Psoas muscle (tissue), 8 donors: ENCODE data around the gene TBX2. TPM values are rescaled to one million over a fixed set of nuclear protein-coding genes. Genes with fewer than 3 reads are reported as not detected.

Source experiments
- ATAC-seq, 4 donors: fragments of 200-7000 bp; cut with Tn5 transposase; one replicate each; pipeline ENCODE4 v1.9.1; 2020; ENCODE audit warnings: moderate library complexity in 3 of 4, mild to moderate bottlenecking in 2 of 4
- DNase-seq, 2 donors: peaks; one replicate each; pipeline ENCODE4 v3.0.0-alpha.2; 2020
- H3K27ac ChIP-seq: fragments of 200-600 bp; one replicate; pipeline ENCODE4 v1.8.0; 2022
- H3K27me3 ChIP-seq, 3 donors: fragments of 200-600 bp in 1 of 3; one replicate each; pipeline versions ENCODE4 v1.6.1 to v1.8.0; 2013 to 2022; ENCODE audit warnings: low read length in 2 of 3, mild to moderate bottlenecking in 2 of 3, moderate library complexity in 1 of 3; ENCODE audit not compliant: insufficient read depth in 3 of 3
- H3K36me3 ChIP-seq, 2 donors: fragments of 200-600 bp in 1 of 2; one replicate each; pipeline versions ENCODE4 v1.6.1 to v1.8.0; 2013 to 2022; ENCODE audit warnings: low read depth in 1 of 2, mild to moderate bottlenecking in 1 of 2, moderate library complexity in 1 of 2; ENCODE audit not compliant: insufficient read depth in 1 of 2
- H3K4me1 ChIP-seq: fragments of 200-600 bp; one replicate; pipeline ENCODE4 v1.8.0; 2022
- H3K4me3 ChIP-seq: fragments of 200-600 bp; one replicate; pipeline ENCODE4 v1.8.0; 2022; ENCODE audit warnings: mild to moderate bottlenecking
- H3K9me3 ChIP-seq: fragments of 200-600 bp; one replicate; pipeline ENCODE4 v1.8.0; 2022
- WGBS, 3 donors: extraction: QIAGEN DNeasy Blood & Tissue Kit; methylation state at CpG; one replicate each; pipeline versions ENCODE4 v1.1.6 to v1.1.7; 2013; 5-methylcytosine and 5-hydroxymethylcytosine counted together
- intact Hi-C, 2 donors: fragments of 100-400 bp; cut with DNase I; formaldehyde crosslinking; loops; one replicate each; pipeline versions ENCODE4 v1.11.0 to v1.14.2; 2022
- polyA plus RNA-seq, 3 donors: library from polyadenylated mRNA; stranded (reverse); fragments of 200-250 nt; gene quantifications; one replicate each; pipeline ENCODE4 v1.2.3, GENCODE V29; 2013
- total RNA-seq, 4 donors: library from RNA; stranded (reverse); fragmentation: NEBNext Ultra II Directional in 2 of 4; extraction: Animal tissue kit (Norgen Biotek cat#: 25700) in 2 of 4; gene quantifications; one replicate each; pipeline versions ENCODE4 v1.2.1 to v1.2.4, GENCODE V29; 2021 to 2023
- TF ChIP-seq, protein P1 (sequence below): fragments of 200-600 bp; IDR thresholded peaks from one replicate; pipeline ENCODE4 v1.8.0; 2022; ENCODE audit warnings: antibody characterized with exemption
- donor health status: healthy with polysubstance abuse.
- donor health status: DM: no; HTN: no; CAD: no; lungs with moderate emphysema.
- donor health status: Bipolar disorder and iron deficiency.
- donor health status: healthy.
- donor health status: DM: yes; HTN: yes; CAD: no.
- donor health status: DM: no; HTN: no; CAD: no.
- donor health status: DM: no; HTN: no; CAD: no.
- donor health status: DM: yes; HTN: yes; CAD: no.

The TBX2 gene
- total and polyA plus RNA-seq, 7 donors: 3.5 to 8.7 (median 6.3) TPM

DNA sequence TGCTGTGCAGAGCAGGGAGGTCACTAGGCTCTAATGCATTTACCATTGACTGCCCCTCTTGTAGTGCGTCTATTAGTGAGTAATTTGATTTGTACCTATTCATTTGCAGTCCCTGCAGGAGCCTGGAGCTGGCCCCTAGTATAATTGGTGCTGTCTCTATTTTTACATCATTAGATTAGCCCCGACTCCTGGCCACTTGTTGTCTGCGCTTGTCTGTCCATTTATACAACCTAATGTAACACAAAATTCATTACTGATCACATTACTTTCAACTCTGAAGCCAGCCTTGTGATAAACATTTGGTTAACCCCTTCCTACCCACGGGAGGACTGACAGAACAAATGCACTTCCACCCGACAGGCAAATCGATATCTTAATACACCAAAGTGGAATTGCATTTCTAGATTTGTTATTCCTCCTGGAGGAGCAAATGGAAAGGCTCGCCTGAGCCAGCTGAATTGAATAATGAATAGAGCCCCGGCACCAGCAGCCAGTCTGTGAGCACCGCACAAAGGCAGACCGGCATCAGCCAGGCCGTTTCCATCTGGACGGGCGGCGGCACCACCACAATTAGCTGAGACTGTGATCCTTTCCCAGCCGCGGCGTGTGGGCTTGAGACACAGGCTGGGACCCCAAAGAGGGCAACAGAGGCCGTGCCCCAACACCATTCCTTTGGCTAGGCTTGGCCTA lies 18.7 kb upstream of the TBX2 start:
- H3K27ac ChIP-seq: no peak overlapping the region
- H3K27me3 ChIP-seq: no peaks in the 10 kb centered on the region
- WGBS, 3 donors: 79 to 86% (median 84%) methylated on average over 18 of the region's 18 CpGs
- peak in 1 of 2 donors; percentile 41 for DNase-seq
- H3K4me1 ChIP-seq: peaks cover 20% of the 10 kb centered on the region
- TF ChIP-seq, protein P1, sequence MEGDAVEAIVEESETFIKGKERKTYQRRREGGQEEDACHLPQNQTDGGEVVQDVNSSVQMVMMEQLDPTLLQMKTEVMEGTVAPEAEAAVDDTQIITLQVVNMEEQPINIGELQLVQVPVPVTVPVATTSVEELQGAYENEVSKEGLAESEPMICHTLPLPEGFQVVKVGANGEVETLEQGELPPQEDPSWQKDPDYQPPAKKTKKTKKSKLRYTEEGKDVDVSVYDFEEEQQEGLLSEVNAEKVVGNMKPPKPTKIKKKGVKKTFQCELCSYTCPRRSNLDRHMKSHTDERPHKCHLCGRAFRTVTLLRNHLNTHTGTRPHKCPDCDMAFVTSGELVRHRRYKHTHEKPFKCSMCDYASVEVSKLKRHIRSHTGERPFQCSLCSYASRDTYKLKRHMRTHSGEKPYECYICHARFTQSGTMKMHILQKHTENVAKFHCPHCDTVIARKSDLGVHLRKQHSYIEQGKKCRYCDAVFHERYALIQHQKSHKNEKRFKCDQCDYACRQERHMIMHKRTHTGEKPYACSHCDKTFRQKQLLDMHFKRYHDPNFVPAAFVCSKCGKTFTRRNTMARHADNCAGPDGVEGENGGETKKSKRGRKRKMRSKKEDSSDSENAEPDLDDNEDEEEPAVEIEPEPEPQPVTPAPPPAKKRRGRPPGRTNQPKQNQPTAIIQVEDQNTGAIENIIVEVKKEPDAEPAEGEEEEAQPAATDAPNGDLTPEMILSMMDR: no peak
- no peak for ATAC-seq
- no peaks in the 10 kb centered on the region for H3K9me3 ChIP-seq
- intact Hi-C loops: loop anchor here (10.0 kb wide), 2 partner anchors 226 to 656 kb away; no protein-coding TSS in a partner anchor
- H3K4me3 ChIP-seq: no peak overlapping the region
- H3K36me3 ChIP-seq: no peaks in the 10 kb centered on the region

DNA sequence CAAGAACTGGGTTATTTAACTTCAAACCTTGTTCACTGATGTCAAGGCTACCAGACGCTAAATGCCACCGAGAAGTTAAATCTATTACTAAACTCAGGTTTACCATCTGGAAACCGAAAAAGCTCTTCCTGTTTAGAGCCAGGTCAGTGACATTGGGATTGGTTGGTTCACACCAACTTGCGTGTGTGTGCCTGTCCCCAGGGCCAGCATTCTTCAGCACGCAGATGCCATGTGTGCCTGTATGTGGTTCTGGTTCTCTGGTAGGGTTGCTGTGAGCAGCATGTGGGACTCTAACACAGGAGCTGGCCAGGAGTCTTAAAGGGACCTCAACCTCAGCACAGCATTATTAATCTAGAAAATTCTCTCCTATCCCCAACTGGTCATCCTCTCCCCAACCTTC lies 18.1 kb upstream of the TBX2 start:
- DNase-seq (no peak), ATAC-seq (no peak)
- TF ChIP-seq, protein P1: no peak
- WGBS, 3 donors: 86 to 90% (median 88%) methylated on average over 5 of the region's 5 CpGs
- Histone ChIP-seq H3K4me1 (peaks cover 20% of the 10 kb centered on the region), H3K36me3 (no peaks in the 10 kb centered on the region), H3K9me3 (no peaks in the 10 kb centered on the region), H3K4me3 (no peak overlapping the region), H3K27ac (no peak overlapping the region), H3K27me3 (no peaks in the 10 kb centered on the region)
- intact Hi-C loops: loop anchor here (10.0 kb wide), 2 partner anchors 227 to 657 kb away; no protein-coding TSS in a partner anchor

DNA sequence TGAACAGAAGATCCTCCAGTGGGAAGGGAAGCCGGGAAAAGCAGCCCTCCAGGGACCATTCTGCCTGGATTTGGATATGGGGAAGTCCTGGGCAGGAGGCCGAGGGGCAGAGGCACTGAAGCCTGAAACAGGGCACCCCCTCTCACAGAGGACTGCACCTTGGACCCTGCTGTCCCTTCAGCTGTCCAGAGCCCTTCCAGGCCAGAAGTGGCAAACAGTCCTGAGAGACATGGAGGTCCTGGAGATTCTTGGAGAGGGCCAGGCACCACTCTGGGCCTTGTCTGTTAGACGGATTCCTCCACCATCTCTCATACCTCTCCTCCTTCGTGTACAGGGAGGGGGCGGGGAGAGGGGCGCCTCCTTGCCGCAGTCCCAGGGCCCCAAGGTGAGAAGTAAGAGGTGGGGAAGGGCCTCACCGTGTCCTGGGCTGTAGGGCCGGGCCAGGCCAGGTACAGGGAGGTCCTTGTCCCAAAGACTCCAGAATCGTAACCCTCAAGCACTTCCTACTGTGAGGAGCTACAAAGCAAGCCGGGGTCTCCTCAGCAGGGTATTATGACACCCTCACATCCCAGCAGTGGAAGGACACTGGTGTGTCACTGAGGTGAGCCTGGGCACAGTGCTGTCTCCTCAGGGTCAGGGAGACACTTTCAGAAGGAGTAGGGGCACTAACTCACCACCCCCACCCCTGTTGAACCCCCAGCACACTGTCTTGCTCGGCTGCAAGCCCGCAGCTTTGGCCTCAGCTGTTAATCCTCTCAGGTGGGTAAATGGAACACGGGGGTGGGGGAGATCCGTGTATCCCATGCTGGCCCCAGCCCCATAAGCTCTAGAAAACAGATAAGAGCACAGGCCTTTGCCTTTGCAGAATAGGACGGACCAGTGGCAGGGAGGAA lies 16.6 kb upstream of the TBX2 start:
- intact Hi-C loops: loop anchor here (10.0 kb wide), 2 partner anchors 228 to 658 kb away; no protein-coding TSS in a partner anchor
- H3K9me3 ChIP-seq: no peaks in the 10 kb centered on the region
- H3K4me3 ChIP-seq: no peak overlapping the region
- H3K27ac ChIP-seq: no peak overlapping the region
- H3K27me3 ChIP-seq: no peaks in the 10 kb centered on the region
- ATAC-seq (no peak), DNase-seq (peak in 1 of 2 donors; percentile 40)
- peaks cover 7% of the 10 kb centered on the region for H3K4me1 ChIP-seq
- 87 to 90% (median 88%) methylated on average over 15 to 16 of the region's 16 CpGs for WGBS, 3 donors
- H3K36me3 ChIP-seq: no peaks in the 10 kb centered on the region
- TF ChIP-seq, protein P1: no peak

DNA sequence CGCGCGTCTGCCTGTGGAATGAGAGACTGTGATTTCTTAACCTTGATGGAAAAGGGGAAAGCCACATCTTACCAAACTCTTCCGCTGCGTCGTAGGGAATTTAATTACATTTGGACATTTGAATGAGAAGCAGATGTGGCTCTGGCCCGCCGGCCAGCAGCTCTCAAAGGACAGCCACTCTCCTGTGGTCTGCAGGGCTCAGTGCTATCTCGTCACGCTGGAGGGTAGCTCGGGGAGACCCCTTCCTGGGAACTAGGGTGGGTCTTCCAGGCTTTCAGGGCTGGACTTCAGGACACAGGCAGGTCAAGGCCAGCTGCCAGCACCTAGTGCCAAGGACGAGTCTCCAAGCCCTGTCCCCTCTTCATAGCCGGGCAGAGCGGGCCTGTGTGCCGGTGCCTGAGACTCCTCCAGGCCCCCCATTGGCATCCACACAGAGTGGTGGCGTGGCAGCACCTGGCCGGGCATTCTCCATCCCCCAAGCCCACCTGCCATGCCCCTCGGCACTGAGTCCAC lies 15.9 kb upstream of the TBX2 start:
- Histone ChIP-seq H3K36me3 (no peaks in the 10 kb centered on the region), H3K4me3 (no peak overlapping the region), H3K9me3 (no peaks in the 10 kb centered on the region), H3K27me3 (no peaks in the 10 kb centered on the region), H3K4me1 (peaks cover under 1% of the 10 kb centered on the region), H3K27ac (no peak overlapping the region)
- DNase-seq (peak in 1 of 2 donors; percentile 52), ATAC-seq (peak in 1 of 4 donors; percentile 49)
- intact Hi-C loops: loop anchor here (10.0 kb wide), 2 partner anchors 229 to 659 kb away; no protein-coding TSS in a partner anchor
- 81 to 85% (median 84%) methylated on average over 18 of the region's 18 CpGs for WGBS, 3 donors
- TF ChIP-seq, protein P1: no peak
